Testis (tissue), 3 donors: ENCODE data around the gene PARP8. TPM values are rescaled to one million over a fixed set of nuclear protein-coding genes. Genes with fewer than 3 reads are reported as not detected.

Experiments used
- DNase-seq: peaks from one replicate; pipeline ENCODE4 v3.0.0-alpha.2; 2019
- H3K27ac ChIP-seq, 2 donors: fragments of 200-600 bp; sonication (generic); one replicate each; pipeline ENCODE4 v1.5.1; 2019
- H3K27me3 ChIP-seq: fragments of 200-600 bp; sonication (generic); one replicate; pipeline ENCODE4 v1.5.1; 2019
- H3K36me3 ChIP-seq: fragments of 200-600 bp; sonication (generic); one replicate; pipeline ENCODE4 v1.5.1; 2017; ENCODE audit warnings: low read depth; ENCODE audit errors: missing control alignments
- H3K4me1 ChIP-seq: fragments of 200-600 bp; sonication (generic); one replicate; pipeline ENCODE4 v1.5.1; 2019
- H3K4me3 ChIP-seq, 2 donors: fragments of 200-600 bp; sonication (generic); one replicate each; pipeline ENCODE4 v1.5.1; 2017 to 2019
- H3K9me3 ChIP-seq: fragments of 200-600 bp; sonication (generic); one replicate; pipeline ENCODE4 v1.5.1; 2017
- POLR2A ChIP-seq: fragments of 450-650 bp; IDR thresholded peaks from one replicate; pipeline ENCODE4 v1.6.1; 2017; ENCODE audit warnings: antibody characterized with exemption, mild to moderate bottlenecking, moderate library complexity
- WGBS, 2 donors: methylation state at CpG; one replicate each; pipeline ENCODE4 v1.1.5; 2018; 5-methylcytosine and 5-hydroxymethylcytosine counted together
- intact Hi-C: fragments of 100-400 bp; cut with DNase I; formaldehyde crosslinking; loops from one replicate; pipeline ENCODE4 v1.15.1; 2023; ENCODE audit warnings: low total_unique reads
- polyA plus RNA-seq: library from polyadenylated mRNA; stranded (reverse); fragments of 350-450 nt; fragmentation: Illumina TruSeq; extraction: RNeasy Lipid Tissue Mini Kit (QIAGEN cat#74804); gene quantifications from one replicate; pipeline ENCODE4 v1.2.3, GENCODE V29; 2014; ENCODE audit warnings: low read depth, low replicate concordance; ENCODE audit not compliant: insufficient read depth
- total RNA-seq, 2 donors: library from RNA; depleted of rRNA; stranded (reverse); fragments of >200 nt; gene quantifications; one replicate each; pipeline ENCODE4 v1.2.3, GENCODE V29; 2016
- TF ChIP-seq, protein P1 (sequence below), 3 experiments: fragments of 450-650 bp in 2 of 3; fragments of 200-600 bp in 1 of 3; sonication (generic) in 1 of 3; IDR thresholded peaks; one replicate each; pipeline ENCODE4 v1.5.1; 2016 to 2019; ENCODE audit warnings: antibody characterized with exemption in 3 of 3, mild to moderate bottlenecking in 2 of 3, moderate library complexity in 1 of 3

PARP8 gene
- total and polyA plus RNA-seq, 3 donors from 2014 or later, result 14.4 to 24.3 (median 18.0) TPM

- no peak for DNase-seq
- 33 to 44% methylated on average over 2 of the region's 2 CpGs for WGBS, 2 donors
- Histone ChIP-seq H3K4me3 (no peak overlapping the region), H3K27ac (peak overlapping the region in 1 of 2 donors; percentile 3), H3K27me3 (no peaks in the 10 kb centered on the region), H3K4me1 (peaks cover 2% of the 10 kb centered on the region), H3K9me3 (no peaks in the 10 kb centered on the region), H3K36me3 (no peaks in the 10 kb centered on the region)
- TF ChIP-seq, protein P1, sequence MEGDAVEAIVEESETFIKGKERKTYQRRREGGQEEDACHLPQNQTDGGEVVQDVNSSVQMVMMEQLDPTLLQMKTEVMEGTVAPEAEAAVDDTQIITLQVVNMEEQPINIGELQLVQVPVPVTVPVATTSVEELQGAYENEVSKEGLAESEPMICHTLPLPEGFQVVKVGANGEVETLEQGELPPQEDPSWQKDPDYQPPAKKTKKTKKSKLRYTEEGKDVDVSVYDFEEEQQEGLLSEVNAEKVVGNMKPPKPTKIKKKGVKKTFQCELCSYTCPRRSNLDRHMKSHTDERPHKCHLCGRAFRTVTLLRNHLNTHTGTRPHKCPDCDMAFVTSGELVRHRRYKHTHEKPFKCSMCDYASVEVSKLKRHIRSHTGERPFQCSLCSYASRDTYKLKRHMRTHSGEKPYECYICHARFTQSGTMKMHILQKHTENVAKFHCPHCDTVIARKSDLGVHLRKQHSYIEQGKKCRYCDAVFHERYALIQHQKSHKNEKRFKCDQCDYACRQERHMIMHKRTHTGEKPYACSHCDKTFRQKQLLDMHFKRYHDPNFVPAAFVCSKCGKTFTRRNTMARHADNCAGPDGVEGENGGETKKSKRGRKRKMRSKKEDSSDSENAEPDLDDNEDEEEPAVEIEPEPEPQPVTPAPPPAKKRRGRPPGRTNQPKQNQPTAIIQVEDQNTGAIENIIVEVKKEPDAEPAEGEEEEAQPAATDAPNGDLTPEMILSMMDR (IDR thresholded peaks at IDR 0.05), result no peak
- no peak for TF ChIP-seq POLR2A
- intact Hi-C loops, result no loop called here
Observed at GRCh38 chr5:50744776-50745175, 78.3 kb downstream of the PARP8 start.

DNA sequence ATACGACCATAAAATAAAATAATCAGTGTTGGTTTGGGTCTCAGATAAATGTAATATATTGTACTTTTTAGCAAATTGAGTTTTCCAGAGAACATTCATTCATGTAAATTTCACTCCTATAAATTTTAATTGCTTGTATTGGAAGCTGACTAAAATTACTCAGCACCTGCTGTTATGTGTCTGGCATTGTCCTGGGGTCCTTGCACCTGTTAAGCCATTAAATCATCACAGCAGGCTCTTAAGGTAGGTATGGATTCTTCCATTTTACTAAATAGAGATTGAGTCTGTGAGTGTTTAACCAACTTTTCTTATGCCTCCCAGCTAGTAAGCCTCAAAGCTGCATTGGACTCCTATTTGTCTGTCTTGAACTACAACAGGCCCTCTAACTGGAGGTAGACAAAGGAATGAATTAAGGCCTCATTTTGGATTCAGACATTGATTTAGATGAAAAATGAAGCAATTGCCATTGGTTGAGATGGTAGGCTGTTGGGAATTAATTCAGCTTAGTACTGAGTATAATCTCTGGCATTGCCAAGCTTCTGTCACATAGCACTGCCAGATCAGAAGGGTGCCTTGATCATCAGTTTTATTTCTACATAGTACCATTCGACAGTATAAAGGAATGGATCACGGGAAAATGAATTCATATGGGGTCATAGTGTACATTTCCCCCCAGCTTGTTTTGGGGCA is 78.9 kb downstream of the PARP8 start:
- 70 to 82% methylated on average over 3 of the region's 3 CpGs for WGBS, 2 donors
- no peak for TF ChIP-seq POLR2A
- TF ChIP-seq, protein P1 (IDR thresholded peaks at IDR 0.05), result no peak
- H3K27me3 ChIP-seq, result no peaks in the 10 kb centered on the region
- peaks cover 2% of the 10 kb centered on the region for H3K4me1 ChIP-seq
- H3K9me3 ChIP-seq, result no peaks in the 10 kb centered on the region
- DNase-seq, result no peak
- H3K36me3 ChIP-seq, result no peaks in the 10 kb centered on the region
- intact Hi-C loops, result no loop called here
- H3K27ac ChIP-seq, result peak overlapping the region in 1 of 2 donors; percentile 3
- H3K4me3 ChIP-seq, result no peak overlapping the region

DNA sequence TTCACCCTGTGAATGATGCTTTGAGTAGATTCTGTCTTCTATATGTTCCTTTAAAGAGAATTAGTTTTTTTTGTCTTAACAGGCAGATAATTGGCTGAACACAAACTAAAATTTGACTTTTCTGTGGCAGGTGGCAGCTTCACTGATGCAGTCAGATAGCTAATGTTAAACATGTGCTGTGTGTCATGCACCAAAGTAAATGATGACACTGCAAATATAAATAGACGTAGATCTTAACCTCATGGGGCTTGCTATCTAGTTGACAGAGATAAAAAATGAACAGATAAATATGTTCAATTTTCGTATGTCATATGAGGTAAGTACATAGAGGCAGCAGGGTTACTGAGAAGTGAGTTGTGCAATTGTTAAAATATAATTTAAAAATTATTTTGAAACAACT is 82.7 kb downstream of the PARP8 start:
- WGBS, 2 donors, result 84 to 86% methylated on average over 2 of the region's 2 CpGs
- intact Hi-C loops, result no loop called here
- Histone ChIP-seq H3K4me1 (peaks cover 2% of the 10 kb centered on the region), H3K9me3 (no peaks in the 10 kb centered on the region), H3K36me3 (no peaks in the 10 kb centered on the region), H3K27me3 (no peaks in the 10 kb centered on the region), H3K27ac (no peak overlapping the region), H3K4me3 (no peak overlapping the region)
- no peak for TF ChIP-seq POLR2A
- TF ChIP-seq, protein P1 (IDR thresholded peaks at IDR 0.05), result no peak
- DNase-seq, result no peak

- Histone ChIP-seq H3K27ac (no peak overlapping the region), H3K4me1 (peaks cover 2% of the 10 kb centered on the region), H3K9me3 (no peaks in the 10 kb centered on the region), H3K36me3 (no peaks in the 10 kb centered on the region), H3K27me3 (no peaks in the 10 kb centered on the region), H3K4me3 (no peak overlapping the region)
- TF ChIP-seq, protein P1 (IDR thresholded peaks at IDR 0.05), result no peak
- TF ChIP-seq POLR2A, result no peak
- 87 to 90% methylated on average over 3 of the region's 3 CpGs for WGBS, 2 donors
- intact Hi-C loops, result no loop called here
- no peak for DNase-seq
Observed at GRCh38 chr5:50749873-50750272, 83.4 kb downstream of the PARP8 start.
